ENCODE measurements around the gene FGFR2.

The FGFR2 gene

DNA sequence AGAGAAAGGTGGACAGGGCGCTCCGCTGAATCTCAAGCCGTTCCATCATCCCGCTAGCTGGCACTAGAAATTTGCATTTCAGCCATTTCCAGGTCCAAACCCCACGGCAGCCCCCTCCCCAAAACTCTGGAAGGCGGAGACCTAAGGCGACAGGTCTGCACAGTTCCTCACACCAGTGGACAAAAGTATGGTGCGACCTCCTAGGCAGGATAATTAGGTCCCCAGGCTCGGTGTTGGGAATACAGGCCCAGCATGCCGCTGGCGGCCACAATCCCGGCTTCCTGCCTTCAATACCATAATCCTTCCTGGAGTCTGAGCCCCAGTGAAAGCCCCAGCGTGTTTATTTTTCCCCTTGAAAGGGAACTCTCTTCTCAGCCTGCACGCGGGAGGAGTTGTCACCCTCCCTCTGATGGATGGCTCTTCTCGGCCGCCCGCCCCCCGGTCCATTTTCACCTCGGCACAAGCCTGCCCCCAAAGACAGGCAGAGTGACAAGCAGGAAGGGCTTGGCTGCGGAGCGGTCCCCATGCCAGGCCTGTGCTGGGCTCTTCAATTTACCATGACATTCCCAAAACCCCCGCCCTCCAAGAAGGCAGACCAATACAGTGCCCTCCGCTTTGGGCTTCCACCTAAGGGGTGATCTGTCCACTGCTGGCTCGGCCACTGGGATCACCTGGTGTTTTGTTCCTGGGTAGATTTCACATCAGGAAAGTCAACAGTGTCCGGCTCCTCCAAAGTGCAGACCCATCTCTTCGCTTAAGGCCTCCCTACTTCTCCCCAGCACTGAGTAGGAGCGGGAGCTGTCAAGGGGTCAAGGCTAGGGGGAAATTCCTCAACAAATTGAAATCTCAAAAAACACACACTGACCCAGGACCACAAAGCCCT, 2.2 kb downstream of the FGFR2 start:
- TF ChIP-seq CTCF (IDR thresholded peaks at IDR 0.05; ENCODE audit: low read depth, low read length) (no peak), EZH2phosphoT487 (IDR thresholded peaks at IDR 0.05; ENCODE audit: low read depth) (no peak)

DNA sequence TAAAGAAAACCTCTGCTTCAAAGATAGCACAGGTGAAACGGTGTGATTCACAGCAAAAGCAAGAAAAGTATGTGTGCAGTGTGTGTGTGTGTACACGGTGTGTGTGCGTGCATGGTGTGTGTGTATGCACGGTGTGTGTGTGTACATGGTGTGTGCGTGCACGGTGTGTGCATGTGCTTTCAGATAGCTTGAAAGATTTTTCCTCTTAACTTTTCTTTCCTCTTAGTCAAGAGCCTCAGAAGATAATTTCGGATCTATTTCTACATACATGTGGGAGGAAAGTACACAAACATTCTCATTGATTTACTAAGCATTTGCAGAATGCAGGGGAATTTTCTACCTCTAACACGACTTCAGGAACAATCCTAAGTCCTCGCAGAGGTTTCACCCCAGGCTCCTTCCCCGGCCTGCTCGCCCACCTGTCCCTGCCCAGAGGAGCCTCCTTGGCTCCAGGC, 2.9 kb downstream of the FGFR2 start:
- H3K4me2 ChIP-seq (ENCODE audit: low read length): no peak overlapping the region
- no peak overlapping the region for H3K9ac ChIP-seq (ENCODE audit: low read length)
- no peaks in the 10 kb centered on the region for H4K20me1 ChIP-seq (ENCODE audit: insufficient read depth, low read length)
- TF ChIP-seq CTCF (IDR thresholded peaks at IDR 0.05; ENCODE audit: low read depth, low read length) (no peak), EZH2phosphoT487 (IDR thresholded peaks at IDR 0.05; ENCODE audit: low read depth) (no peak)
- H3K27ac ChIP-seq (ENCODE audit: low read length): no peak overlapping the region
- peaks cover 4% of the 10 kb centered on the region; the same call in 1 of the 2 replicates for H3K27me3 ChIP-seq (ENCODE audit: low read depth, low read length)
- no peaks in the 10 kb centered on the region for H3K36me3 ChIP-seq (replicated peaks; ENCODE audit: low read depth, low read length)
- H3K4me1 ChIP-seq (ENCODE audit: low read length): peaks cover 5% of the 10 kb centered on the region; the same call in 1 of the 2 replicates
- H2AFZ ChIP-seq (ENCODE audit: low read depth, low read length): no peak overlapping the region
- no peaks in the 10 kb centered on the region for H3K79me2 ChIP-seq (ENCODE audit: low read length)
- no peaks in the 10 kb centered on the region for H3K9me3 ChIP-seq (ENCODE audit: insufficient read depth, low read length)
- no peak overlapping the region for H3K4me3 ChIP-seq (ENCODE audit: low read length)

More for the DNA sequence above, 2.2 kb downstream of the FGFR2 start:
- H4K20me1 ChIP-seq (ENCODE audit: insufficient read depth, low read length): no peaks in the 10 kb centered on the region
- H3K36me3 ChIP-seq (replicated peaks; ENCODE audit: low read depth, low read length): no peaks in the 10 kb centered on the region
- no peaks in the 10 kb centered on the region for H3K9me3 ChIP-seq (ENCODE audit: insufficient read depth, low read length)
- peaks cover 4% of the 10 kb centered on the region; the same call in 1 of the 2 replicates for H3K27me3 ChIP-seq (ENCODE audit: low read depth, low read length)
- no peak overlapping the region for H2AFZ ChIP-seq (ENCODE audit: low read depth, low read length)
- H3K27ac ChIP-seq (ENCODE audit: low read length): no peak overlapping the region
- H3K4me2 ChIP-seq (ENCODE audit: low read length): no peak overlapping the region
- peaks cover 12% of the 10 kb centered on the region for H3K4me1 ChIP-seq (ENCODE audit: low read length)
- H3K79me2 ChIP-seq (ENCODE audit: low read length): no peaks in the 10 kb centered on the region
- H3K4me3 ChIP-seq (ENCODE audit: low read length): no peak overlapping the region
- H3K9ac ChIP-seq (ENCODE audit: low read length): no peak overlapping the region

- Histone ChIP-seq H3K79me2 (ENCODE audit: low read length) (no peaks in the 10 kb centered on the region), H3K9me3 (ENCODE audit: insufficient read depth, low read length) (no peaks in the 10 kb centered on the region), H3K36me3 (replicated peaks; ENCODE audit: low read depth, low read length) (no peaks in the 10 kb centered on the region), H3K27me3 (ENCODE audit: low read depth, low read length) (peaks cover 4% of the 10 kb centered on the region; the same call in 1 of the 2 replicates), H3K4me1 (ENCODE audit: low read length) (no peaks in the 10 kb centered on the region), H2AFZ (ENCODE audit: low read depth, low read length) (no peak overlapping the region), H3K27ac (ENCODE audit: low read length) (no peak overlapping the region), H4K20me1 (ENCODE audit: insufficient read depth, low read length) (no peaks in the 10 kb centered on the region), H3K4me2 (ENCODE audit: low read length) (no peak overlapping the region), H3K4me3 (ENCODE audit: low read length) (no peak overlapping the region), H3K9ac (ENCODE audit: low read length) (no peak overlapping the region)
- TF ChIP-seq EZH2phosphoT487 (IDR thresholded peaks at IDR 0.05; ENCODE audit: low read depth) (no peak), CTCF (IDR thresholded peaks at IDR 0.05; ENCODE audit: low read depth, low read length) (no peak)
These were observed 3.5 kb downstream of the FGFR2 start for GRCh38 chr10:121594623-121595350.

DNA sequence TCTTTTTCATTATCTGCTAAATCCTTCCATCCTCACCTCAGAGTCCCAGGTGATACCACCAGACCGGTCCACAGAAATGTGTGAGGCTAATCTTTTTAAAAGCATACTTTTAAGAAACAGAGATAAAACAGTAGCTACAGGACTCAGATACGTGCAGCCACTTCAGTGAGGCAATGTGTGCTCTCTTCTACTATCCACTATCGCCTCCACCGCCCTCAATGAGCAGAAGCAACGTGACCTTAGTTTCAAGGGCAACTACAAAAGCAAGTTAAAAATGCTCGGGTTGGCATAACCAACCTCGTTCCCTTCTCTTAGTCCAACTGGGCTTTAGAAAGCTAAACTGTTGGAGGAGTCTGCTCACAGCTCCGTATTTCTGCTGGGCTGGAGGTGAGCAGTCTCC, 4.2 kb downstream of the FGFR2 start:
- Histone ChIP-seq H3K36me3 (replicated peaks; ENCODE audit: low read depth, low read length) (no peaks in the 10 kb centered on the region), H3K9ac (ENCODE audit: low read length) (no peak overlapping the region), H4K20me1 (ENCODE audit: insufficient read depth, low read length) (no peaks in the 10 kb centered on the region), H3K4me3 (ENCODE audit: low read length) (no peak overlapping the region), H2AFZ (ENCODE audit: low read depth, low read length) (no peak overlapping the region), H3K4me2 (ENCODE audit: low read length) (no peak overlapping the region), H3K79me2 (ENCODE audit: low read length) (no peaks in the 10 kb centered on the region), H3K4me1 (ENCODE audit: low read length) (no peaks in the 10 kb centered on the region), H3K27ac (ENCODE audit: low read length) (no peak overlapping the region), H3K27me3 (ENCODE audit: low read depth, low read length) (no peaks in the 10 kb centered on the region), H3K9me3 (ENCODE audit: insufficient read depth, low read length) (no peaks in the 10 kb centered on the region)
- TF ChIP-seq EZH2phosphoT487 (IDR thresholded peaks at IDR 0.05; ENCODE audit: low read depth) (no peak), CTCF (IDR thresholded peaks at IDR 0.05; ENCODE audit: low read depth, low read length) (no peak)

All from OCI-LY3 (cell line).